Activated T-cell treated with anti-CD3 and anti-CD28 coated beads for 24 hours (primary cell): Measurements from ENCODE around the gene HEATR5B.

ENCODE experiments used
- DNase-seq: peaks from one replicate; pipeline ENCODE4 v3.0.0-alpha.2; 2020; ENCODE audit warnings: low read depth

The HEATR5B gene

GRCh38 chr2:37083873-37084794 is at the start of gene HEATR5B, which contains the start of gene GPATCH11:
Gene HEATR5B, minus strand, starts transcription at chr2:37084372. Its CDS starts 958 bp downstream, at chr2:37083414.
Gene GPATCH11, plus strand, starts transcription at chr2:37084518. Its CDS starts 3,864 bp downstream, at chr2:37088382.
- peak; percentile 92 for DNase-seq

DNA sequence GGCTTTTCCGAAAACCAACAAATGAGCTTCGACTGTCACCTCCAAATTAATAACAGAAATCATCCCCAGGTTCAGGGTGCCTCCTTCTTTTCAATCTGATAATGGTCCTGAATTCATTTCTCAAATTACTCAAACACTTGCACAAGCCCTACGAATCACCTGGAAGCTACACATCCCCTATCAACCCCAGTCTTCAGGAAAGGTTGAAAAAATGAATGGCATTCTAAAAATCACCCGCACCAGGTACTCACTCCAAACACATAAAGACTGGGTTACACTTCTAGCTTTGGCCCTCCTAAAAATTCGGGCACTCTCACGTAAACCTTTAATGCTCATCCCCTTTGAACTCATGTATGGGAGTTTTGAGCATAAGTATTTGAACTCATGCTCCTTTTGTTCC is 48.7 kb upstream of the HEATR5B start:
- no peak for DNase-seq

DNA sequence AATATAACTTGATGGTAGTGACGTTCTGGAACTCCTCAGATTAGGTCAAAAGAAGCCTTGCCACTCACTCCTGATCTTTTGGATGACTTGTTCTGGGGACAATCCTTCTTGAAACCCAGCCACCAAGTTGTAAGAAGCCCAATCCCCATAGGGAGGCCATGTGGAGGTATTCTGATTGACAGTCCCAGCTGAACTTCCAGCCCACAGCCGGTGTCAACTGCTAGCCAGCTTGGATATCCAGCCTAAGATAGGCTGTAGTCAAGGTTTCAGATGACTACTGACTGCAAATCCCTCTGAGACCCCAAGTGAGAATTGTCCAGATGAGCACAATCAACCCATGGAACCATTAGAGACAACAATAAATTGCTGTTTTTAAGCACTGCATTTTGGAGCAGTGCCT is 41.2 kb upstream of the HEATR5B start:
- DNase-seq, result no peak

GRCh38 chr2:37119157-37119556 is 35.0 kb upstream of the HEATR5B start:
- no peak for DNase-seq

DNA sequence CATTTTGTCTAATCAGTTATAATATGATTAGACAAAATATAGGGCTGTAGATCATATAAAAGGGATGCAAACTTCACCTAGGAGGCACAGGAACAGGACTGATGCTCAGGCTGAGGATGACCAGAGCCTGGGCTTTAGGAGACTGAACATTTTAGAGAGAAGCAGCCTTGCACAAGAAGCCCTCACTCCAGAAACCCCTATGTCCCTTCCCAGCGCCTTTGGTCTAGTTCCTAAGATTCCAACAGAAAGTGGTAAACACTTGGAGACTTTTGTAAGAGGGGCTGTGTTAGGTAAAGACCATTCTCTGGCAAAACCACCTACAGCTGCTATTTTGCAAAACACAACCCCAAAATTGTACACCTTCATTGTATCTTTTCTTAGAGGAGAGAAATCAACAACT is 33.4 kb upstream of the HEATR5B start:
- no peak for DNase-seq

GRCh38 chr2:37111958-37112357 is 27.8 kb upstream of the HEATR5B start:
- no peak for DNase-seq

GRCh38 chr2:37110306-37111212 is 26.4 kb upstream of the HEATR5B start:
- DNase-seq, result no peak

DNA sequence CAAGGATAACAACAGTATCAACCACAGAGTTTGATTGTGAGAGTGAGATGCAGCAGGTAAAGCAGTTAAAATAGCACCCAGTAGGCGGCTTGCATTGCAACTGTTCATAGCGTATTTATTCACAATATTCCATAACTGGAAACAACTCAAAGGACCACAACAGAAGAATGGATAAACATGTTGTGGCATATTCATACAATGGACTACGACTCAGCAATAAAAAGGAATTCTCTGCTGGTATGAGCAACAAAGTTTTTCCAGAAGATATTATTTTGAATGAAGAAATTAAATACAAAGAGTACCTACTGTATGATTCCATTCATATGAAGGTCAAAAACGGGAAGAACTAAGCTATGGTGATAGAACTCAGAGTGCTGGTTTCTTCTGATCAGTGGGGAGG is 25.4 kb upstream of the HEATR5B start:
- no peak for DNase-seq

GRCh38 chr2:37105150-37105549 is 21.0 kb upstream of the HEATR5B start:
- no peak for DNase-seq

- no peak for DNase-seq
Observed at GRCh38 chr2:37104178-37104577, 20.0 kb upstream of the HEATR5B start.

DNA sequence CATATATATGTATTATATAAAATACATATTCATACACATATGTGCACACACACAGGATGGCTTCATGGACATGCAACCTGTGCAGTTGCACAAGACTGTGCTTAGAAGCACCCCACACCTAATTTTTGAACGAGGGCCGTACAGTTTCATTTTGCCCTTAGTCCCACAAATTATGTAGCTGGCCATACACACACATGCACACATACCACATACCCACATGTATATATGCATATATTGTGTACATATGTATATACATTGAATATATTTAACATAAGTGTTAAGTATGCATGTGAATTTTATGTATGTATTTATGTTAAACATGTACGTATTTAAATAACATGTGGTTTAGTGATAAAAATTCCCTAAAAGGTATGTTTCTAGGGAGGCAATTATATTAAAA is 18.4 kb upstream of the HEATR5B start:
- DNase-seq, result no peak

DNA sequence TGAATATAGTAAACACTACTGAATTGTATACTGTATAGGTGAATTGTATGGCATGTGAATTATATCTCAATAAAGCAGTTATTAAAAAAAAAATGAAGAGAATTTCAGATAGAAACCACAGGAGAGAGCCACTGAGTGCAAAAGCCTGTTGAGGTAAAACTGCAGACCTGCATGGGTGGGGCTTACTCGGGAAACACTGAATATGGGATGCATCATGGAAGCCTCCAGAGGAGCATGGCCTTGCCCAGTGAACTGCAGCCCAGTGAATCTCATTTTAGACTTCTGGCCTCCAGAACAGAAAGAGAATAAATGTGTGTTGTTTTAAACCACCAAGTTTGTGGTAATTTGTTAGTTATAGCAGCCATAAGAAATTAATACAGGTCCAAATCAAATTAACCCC is 15.9 kb upstream of the HEATR5B start:
- no peak for DNase-seq

DNA sequence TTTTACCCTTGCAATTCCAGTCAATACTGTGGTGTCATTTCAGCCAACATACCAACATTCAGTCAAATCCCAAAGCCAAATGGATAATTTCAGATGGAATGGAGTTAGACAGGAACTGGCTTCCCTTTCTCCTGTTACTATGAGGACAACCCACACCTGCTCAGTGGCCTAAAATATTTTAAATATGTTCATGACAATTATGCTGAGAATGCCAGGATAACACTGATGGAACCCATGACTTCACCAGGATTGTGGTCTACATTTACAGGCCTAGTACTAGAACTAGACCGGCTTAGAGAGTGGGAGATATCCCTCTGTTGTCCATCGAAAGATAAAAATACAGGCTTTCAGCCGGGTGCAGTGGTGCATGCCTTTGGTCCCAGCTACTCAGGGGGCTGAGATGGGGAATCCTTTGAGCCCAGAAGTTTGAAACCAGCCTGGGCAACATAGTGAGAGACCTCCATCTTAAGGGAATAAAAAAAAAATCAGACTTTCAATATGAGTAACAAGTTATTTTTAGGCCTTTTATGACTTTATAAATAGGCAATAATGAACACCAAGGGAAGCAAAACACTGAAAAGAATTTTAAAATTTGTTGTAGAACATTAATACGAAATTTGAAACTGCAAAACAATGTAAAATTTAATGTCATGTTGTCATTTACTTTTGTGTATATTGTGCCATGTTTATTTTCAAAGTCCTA is 14.4 kb upstream of the HEATR5B start:
- DNase-seq, result no peak

- DNase-seq, result no peak
Observed at GRCh38 chr2:37096568-37096967, 12.4 kb upstream of the HEATR5B start.

- no peak for DNase-seq
Observed at GRCh38 chr2:37091873-37092272, 7.7 kb upstream of the HEATR5B start.

DNA sequence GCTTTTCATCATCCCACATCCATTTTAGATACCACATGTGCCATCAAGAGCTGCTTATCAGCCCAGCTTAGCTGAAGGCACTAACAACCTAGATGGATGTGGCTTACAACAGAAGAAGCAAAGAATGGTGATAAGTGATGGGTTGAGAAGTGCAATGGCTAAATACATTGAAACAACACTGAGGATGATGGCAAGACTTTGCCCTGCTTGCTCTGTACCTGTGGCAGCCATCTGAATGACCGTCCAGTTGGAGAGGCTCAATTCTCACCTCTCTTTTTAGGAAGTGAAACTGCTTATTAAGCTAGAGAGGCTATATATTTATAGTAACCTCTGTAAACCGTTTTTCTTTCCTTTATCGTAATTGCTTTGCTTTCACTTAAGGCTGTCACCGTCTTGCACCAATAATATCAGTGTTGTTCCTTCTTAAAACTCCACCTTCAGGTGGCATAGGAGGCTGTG is 5.9 kb upstream of the HEATR5B start:
- DNase-seq, result no peak

DNA sequence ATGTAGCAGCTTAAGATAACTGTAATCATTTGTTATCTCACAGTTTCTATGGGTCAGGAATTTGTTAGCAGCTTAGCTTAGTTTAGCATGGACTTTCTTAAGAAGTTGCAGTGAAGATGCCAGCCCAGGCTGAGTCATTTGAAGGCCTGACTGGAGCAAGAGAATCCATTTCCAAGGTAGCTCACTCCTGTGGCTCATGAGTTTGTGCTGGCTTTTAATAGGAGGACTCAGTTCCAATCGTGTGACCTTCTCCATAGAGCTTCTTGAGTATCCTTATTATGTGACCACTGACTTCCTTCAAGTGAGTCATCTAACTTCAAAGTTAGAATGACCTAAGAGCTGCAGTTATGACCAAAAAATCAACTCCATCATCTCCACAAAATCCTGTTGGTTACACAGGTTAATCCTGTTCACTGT is 1.6 kb upstream of the HEATR5B start:
- DNase-seq, result no peak

DNA sequence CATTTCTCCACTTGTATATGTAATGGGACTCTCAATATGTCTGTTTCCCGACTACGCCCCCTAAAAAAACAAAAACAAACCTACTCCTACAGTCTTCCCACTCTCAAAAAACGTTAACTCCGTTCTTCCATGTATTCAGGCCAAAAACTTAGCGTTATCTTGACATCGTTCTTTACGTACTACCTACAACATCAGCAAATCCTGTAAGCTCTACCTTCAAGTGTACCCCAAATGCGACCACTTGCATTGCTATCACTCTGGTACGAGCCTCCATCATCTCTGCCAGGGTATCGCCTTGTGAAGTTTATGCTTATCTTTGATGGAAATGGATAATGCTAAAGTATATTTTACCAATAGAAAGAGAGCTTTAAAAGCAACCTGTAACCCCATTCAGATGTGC is 625 bp upstream of the HEATR5B start:
- DNase-seq, result no peak

GRCh38 chr2:37080689-37081088 is 3.5 kb downstream of the HEATR5B start:
- DNase-seq, result no peak

GRCh38 chr2:37080266-37080665 is 3.9 kb downstream of the HEATR5B start:
- DNase-seq, result no peak

GRCh38 chr2:37070931-37071330 is 13.2 kb downstream of the HEATR5B start:
- no peak for DNase-seq

DNA sequence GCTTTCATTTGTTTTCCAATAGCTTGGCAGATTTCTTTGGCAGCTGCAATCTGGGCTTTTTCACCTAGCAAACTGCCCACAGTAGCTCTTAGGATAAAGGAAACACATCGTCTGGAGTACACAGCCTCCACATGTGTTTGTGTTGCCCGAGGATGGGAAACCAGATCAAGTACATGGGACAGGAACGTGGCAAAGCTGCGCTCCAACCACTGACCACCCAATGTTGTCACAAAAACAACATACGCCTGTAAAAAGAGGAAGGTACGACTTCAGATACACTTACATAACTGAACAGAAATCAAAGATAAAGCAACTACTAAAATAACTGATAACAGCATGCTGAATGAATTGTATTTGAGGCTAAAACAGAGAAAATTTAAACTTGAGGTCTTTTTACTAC is 15.5 kb downstream of the HEATR5B start:
- DNase-seq, result no peak
